Measurements from ENCODE around the gene ZBTB20.

Gene ZBTB20

DNA sequence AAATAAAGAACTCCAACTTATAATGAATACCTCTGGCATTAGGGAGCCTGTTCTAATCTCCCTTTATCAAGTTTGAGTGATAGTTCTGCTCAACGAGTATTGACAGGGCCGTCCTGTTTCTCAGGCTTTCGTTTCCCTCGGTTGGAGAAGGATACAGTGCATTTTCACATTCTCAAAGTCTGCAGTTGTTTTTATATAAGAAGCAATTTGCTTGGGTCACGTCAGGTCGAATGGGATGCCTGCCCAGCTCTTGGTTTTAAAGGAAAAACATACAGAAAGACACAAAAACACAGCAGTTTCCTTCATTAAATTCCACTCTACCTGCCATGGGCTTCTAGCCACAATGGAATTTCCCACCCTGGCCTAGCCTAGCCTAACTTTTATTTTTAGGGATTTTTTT, 487.0 kb downstream of the ZBTB20 start:
- DNase-seq: peak; percentile 39

DNA sequence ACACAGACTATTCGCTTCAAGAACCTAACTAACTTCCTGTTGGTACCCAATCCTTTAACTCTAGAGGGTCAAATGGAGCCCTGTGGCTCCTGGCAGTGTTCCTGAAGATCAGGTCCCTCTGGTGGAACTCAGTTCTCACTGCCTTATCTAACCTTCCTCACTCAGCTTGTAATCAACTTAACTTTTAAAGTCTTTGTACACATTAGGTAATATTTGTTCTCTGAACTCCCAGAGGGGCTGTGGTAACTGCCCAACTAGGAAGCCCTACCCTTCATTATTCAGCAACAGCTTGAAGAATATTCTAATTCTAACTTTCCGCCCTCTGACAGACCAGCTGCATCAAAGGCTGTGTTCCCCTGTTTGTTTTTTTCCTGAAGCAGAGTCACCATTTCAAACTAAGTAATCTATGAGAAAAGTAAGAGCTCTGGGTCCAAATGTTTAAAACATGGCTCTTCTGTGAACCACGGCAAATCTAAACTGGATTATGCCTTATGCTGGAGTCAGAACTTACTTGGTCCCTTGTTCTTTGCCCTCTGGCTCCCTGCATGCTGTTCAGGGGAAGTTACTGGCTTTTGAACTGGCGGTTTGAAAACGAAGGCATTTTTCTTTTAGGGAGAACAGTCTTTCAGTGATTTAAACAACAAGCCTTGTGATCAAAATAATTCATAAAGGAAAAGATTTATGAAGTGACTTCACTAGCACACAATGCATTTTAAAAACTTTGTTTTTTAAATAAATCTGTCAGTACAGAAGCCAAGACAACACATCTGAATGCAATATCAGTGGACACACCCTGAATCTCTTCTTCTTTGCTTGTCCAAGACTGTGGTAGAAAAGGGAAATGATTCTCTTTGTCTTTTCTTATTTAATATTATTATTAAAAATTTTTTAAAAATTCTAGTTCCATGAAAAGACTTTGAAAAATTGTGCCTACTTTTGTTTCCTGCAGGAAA, 487.7 kb downstream of the ZBTB20 start:
- DNase-seq: no peak

DNA sequence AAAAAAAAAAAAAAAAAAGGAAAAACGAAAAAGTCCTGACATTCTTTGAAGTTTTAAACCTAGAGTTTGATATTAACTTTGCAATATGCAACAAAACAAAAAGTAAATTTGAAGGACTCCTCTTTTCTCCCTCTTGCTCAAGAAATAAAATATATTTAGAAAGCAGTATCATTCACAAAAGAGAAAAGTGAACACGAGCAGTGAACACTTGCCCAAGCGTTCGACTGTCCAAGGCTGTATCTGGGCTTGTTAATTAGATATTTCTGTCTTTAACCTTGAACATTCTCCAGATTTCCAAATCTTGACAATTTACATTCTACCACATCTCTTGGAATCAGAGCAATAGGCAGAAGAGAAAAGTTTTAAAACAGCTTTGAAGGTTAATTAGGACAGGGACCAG, 495.5 kb downstream of the ZBTB20 start:
- DNase-seq: no peak

DNA sequence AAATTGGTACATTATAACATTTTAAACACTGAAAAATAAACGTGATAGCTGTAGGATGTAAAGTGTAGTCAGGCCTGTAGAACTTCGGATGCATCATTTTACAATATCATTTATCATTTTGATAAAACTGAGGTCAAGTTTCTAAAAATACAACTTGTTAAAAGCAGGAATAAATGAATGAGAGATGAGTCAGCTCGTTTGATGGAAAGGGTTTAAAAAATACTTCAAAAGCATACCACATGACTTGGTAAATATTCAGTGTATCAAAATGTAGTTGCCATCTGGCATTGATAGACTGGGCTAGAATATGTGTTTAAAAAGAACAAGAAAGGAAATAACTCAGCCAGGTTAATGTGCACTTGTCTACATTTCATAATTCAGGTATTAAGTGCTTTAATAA, 496.3 kb downstream of the ZBTB20 start:
- DNase-seq: peak; percentile 65

DNA sequence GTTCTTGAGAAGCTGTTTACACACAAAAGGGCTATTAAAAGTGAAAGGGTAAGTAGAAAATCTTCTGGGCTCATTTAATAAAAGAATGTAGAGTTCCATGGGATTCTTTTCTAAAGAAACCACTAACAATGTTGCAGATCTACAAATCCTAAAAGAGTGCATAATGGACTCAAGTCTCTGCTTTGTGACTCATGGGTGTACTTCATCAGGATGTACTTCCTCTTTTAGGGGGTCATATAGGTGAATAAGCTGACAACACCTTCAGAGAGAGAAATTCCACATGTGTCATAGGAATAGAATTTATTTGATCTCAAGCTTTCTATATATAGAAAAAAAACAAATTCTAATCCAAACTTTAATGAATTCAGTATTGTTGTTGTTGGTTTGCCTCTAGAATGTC, 497.8 kb downstream of the ZBTB20 start:
- DNase-seq: peak; percentile 66

DNA sequence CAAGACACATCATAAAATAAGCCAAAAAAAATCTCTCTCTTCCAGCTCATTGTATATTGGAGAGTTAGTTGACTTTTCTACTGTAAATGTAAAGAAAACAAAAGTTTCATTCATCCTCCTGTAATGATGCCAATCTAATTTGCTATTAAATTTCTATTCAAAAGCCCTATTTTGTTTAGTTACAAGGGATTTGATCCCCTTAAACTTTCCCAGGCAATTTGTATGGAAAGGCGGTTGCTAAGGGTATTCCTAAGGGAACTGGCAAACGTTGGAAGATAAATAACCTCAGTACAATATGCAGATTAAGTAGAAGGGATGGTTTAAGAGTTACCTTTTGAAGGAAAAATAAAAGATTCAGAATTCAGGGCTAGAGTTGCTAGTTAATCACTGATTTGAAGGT, 500.6 kb downstream of the ZBTB20 start:
- no peak for DNase-seq

DNA sequence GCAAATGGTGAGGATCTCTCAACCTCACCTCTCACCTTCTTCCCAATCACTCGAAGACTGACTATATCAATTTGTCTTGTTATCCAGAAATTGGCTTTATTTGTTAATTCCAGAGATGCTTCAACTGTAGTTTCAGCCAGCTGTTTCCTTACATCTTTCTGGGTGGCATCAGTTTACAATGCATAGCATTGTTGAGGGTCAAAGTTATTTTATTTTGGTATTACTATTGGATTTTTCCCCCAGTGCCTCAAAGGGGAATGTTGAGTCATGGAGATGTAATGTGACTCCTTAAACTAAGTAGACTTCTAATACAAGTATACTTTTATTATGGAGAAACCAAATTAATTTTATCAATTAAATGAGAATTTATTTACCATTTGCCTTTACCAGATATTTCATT, 501.7 kb downstream of the ZBTB20 start:
- peak; percentile 66 for DNase-seq

DNA sequence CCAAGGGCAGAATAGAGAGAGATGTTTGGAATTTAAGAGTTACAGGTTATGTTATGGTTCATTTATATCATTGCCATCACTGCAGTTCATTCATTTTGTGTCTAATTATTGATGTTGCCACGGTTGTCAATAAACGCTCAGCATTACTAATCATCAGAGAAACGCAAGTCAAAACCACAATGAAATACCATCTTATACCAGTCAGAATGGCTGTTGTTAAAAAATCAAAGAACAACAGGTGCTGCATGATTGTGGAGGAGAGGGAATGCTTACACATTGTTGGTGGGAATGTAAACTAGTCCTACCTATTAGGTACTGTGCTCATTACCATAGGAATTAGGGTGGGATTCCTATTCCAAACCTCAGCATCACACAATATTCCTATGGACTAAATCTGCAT, 502.7 kb downstream of the ZBTB20 start:
- no peak for DNase-seq

DNA sequence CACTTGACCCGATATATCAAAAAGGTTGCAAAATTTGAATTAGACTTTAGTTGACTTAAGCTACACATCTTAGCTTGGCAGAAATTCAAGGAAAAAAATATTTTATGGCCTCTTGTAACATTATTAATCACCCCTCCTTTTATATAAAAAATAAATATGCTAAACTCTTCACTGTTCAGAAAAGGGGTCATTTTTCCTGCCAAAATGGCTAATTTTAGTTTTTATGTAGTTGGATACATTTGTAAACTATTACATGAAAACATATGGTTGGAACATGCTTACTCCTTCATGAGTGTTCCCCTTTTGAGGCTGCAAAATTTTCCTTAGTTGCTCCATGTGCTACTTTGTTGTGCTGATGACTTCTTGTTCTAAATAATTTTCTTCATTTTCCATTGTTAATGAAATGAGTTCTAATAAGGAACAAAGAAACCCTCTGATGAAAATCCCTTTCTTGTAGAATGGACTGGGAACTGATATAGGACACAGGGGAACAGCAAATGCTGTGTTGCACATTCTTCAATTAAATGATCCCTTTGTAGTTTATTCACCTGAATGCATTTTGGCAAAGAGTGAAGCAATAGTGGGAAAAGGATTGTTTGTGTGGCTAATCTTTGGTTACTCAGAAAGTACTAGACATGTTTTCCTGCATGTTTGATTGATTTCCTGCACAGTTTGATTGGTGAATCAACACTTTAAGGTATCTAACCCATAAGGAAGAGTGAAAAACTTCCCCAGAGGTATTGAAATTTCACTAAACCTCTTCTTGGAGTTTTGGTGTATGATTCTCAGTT, 503.9 kb downstream of the ZBTB20 start:
- no peak for DNase-seq

DNA sequence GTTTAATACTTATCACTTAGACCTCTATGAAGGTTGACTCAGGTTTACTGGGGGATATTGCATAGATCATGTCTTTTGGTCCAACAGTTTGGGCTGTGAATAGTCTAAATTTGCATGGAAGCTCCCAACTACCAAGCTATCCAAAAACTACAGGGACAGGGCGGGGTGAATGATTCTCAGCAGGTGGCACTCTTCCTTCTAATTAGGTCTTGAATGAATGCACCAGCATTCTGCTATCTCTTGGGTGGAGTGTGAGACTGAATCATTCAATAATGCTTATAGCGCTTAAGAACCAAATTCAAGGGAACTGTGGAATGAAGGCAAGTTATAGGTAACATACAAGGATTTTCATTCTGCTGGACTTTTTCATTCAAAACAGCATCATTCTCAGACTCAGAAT, 507.0 kb downstream of the ZBTB20 start:
- no peak for DNase-seq

DNA sequence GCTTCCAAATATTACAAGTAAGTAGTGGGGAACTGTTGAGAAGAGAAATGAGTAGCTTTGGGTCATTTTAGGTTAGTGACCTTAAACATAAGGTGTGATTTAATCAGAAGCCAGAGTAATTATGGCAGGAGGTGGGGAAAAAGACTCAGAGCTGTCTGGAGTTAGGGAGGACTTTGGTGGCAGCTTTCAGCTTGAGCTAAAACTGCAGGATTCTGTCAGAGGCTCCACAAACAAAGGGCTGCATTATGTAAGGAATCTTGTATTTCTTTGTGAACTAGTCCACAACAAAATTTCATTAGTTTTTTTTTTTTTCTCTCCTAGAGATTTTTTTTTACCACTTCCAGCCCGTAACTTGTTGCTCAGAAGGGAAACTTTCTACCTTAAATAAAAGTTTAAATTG, 507.9 kb downstream of the ZBTB20 start:
- DNase-seq: no peak

DNA sequence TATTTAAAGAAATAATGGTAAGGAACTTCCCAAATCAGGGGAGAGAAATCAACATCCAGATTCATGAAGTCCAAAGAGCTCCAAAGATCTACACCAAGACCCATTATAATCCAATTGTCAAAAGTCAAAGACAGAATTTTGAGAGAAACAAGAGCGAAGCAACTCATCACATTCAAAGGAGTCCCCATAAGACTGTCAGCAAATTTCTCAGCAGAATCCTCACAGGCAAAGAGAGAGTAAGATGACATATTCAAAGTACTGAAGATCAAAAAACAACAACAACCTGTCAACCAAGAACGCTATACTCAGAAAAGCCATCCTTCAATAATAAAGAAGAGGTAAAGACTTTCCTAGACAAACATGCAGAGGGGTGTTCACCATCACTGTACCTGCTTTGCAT, 511.2 kb downstream of the ZBTB20 start:
- DNase-seq: no peak

DNA sequence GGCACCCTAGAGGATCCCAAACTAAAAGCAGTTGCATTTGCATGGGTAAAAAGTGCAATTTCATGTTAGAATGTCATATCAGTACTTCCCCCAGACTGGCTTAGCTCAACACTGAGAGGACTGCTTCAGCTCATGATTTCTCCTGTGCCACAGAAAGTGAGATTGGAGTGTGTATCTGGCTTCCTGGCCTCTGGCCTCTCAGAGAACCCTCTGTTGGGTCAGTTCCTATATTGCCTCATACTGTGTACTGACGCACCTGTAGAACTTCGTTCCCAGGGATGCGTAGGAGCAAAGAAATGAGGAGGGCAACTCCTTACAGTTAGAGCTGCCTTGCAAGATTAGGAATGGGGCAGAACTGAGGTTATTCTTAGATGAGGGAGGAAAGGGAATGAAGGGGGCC, 512.5 kb downstream of the ZBTB20 start:
- no peak for DNase-seq

DNA sequence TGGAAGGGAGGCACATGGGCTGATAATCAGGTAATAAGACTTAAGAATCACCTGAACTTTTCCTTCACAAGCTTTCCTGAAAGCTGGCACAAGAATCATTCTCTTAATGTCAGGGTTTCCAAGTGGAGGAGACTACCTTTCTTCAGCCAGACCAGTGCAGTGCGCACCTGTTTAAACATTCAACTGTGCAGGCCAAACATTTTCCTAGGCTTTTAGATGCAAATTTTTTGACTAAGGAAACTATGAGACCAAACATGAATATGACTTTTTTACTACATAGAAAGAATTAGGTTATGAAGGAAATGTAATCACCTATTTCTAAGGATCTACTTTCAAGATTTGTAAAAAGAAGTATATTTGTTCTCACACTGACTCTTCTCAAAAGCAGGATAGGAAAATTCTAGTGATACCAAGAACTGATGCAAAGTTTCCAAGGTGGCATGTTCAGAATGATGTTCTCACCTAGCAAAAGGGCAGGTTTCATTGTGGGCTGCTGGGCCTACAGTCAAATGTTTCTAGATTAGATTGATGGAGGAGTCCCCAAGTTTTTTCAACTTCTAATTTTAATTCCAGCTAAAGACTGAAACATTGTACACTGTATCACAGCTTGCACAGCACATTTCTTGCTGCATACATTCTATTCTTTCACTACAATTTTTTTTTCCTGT, 514.2 kb downstream of the ZBTB20 start:
- DNase-seq: no peak

DNA sequence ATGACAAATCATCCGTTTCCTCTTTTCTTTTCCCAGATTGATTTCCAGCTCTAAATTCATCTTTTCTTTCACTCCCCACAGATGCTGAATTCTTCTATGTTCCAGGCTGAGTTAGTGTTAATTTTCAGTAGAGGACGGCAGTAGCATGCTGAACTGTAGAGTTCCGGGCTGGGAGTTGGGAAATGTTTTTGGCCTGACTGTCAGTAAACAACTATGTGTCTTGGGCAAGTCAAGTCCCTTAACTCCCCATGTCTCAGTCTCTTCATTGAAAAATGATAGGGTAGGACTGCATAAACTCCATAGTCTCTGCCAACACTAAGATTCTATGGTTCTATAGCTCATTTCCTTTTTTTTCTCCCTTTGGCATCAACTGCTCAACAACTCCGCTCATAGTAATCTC, 519.3 kb downstream of the ZBTB20 start:
- DNase-seq: peak; percentile 10

DNA sequence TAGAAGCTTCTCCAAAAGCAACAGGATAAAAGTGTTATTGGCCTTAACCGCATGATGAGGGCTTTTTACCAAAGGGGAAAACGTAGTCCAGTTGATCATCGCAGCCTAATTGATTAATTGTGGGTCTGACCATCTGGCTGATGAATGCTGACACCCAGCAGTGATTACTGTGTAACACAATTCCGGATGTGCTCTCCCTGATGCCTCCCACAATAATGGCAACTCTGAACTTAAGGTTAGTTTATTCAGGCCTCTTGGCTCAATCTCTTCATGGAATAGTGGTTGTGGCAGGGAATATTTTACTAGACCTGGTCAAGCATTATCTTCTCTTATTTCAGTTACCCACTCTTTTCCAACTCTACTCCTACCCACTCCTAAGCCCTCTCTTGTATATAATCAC, 520.3 kb downstream of the ZBTB20 start:
- DNase-seq: no peak

DNA sequence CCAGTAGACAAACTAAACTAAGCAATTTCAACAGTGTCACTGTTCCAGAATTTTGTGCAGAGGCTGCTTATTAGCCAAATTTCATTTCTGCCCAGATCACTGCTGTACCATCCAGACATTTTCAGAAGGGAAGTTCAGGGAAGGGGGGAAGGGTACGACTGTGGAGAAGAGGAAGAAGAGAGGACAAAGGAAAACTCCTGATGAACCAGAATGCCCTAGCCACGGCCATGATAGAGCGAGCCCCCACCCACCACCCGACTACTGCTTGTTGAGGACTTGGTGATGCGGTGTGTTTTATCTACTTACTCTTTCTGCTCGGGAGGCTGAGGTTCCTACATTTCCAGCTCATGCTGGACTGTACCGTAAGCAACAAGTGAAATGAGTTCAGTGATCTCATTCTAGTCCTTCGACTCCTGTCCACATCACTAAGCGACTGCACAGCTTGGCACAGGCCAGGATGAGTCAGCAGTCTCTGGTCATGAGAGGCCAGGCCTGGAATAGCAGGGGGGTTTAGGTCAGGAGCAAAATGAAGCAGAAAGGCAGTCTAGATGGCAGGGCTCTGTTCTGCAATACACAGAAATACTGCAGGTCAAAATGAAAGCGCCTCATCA, 522.4 kb downstream of the ZBTB20 start:
- peak; percentile 96 for DNase-seq

DNA sequence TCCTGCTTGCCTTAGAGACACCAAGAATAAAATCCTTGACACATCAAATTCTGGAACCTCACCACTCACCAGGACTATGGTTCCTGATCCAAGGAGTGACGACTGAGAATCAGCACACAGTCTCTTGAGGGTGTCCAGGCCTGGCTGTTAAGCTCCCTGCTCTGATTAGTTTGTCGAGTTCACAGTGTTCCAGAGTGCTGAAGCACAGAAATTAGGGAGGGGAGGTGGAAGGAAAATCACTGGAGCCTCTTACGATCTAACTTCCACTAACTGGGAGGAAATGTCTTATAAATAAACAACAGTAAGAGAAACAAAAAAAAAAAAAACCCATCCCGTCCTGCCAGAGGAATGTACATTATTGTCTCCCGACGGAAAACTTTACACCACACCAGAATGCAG, 523.0 kb downstream of the ZBTB20 start:
- peak; percentile 60 for DNase-seq

DNA sequence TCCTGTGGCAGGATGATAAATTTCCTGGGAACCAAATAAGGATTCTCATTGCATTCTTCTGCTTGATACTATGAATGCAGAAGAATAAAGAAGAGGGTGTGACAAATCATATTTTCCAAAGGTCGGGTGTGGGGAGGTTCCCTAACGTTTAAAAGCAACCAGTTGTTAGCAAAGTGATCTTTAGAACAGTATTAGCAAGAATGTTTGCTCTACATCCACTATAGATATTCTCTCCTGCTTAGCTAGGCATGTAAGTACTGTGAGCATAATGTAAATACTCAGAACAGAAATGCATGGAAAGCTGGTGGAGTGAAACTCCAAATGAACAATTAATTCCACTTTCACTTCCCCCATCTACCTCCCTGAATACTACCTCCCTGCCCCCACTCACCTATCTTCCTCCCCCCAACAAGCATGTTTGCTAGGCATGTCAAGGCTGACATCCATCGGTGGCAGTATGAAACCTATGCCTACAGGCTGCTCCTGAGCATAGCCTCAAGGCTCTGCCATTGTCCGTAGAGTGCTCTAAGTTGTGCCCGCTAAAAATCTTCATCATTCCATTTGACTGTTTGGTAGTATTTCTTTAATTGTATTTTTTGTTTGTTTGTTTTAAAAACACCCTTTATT, 523.6 kb downstream of the ZBTB20 start:
- DNase-seq: peak; percentile 45

DNA sequence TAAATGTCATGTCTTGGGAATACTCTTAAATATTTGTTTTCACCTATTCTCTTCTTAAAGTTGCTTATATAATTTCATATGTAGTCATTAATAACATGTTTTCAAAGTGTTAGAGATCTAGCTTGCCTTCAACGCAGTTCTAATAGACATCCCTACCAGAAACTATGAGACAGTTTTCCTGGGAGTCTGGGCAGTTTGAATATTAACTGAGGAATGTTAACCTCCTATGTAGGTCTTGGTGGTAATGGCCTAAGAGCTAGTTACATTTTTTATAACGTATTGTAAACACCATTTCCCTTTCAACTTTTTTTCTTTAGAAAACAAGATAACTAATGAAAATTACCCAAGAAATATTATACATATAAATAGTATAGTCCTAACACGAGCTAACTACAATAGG, 525.1 kb downstream of the ZBTB20 start:
- DNase-seq: peak; percentile 43

DNA sequence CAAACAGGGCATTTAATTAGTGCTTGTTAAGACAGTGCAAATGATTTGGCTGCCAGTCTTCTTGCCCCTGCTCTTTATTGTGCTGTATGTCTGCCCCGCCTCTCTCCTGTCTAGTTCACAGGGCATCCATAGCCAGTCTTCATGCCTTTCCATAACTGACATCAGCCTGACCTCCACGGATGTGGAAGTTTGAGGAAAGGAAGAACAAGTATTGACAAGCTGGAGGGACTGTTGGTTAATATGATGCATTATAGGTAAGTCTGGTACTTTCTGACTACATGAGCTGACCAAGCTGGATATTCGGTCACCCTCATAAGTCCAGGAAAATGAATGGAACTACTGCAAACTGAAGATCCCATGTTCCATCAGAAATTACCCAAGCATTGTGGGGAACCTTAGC, 527.3 kb downstream of the ZBTB20 start:
- DNase-seq: no peak

DNA sequence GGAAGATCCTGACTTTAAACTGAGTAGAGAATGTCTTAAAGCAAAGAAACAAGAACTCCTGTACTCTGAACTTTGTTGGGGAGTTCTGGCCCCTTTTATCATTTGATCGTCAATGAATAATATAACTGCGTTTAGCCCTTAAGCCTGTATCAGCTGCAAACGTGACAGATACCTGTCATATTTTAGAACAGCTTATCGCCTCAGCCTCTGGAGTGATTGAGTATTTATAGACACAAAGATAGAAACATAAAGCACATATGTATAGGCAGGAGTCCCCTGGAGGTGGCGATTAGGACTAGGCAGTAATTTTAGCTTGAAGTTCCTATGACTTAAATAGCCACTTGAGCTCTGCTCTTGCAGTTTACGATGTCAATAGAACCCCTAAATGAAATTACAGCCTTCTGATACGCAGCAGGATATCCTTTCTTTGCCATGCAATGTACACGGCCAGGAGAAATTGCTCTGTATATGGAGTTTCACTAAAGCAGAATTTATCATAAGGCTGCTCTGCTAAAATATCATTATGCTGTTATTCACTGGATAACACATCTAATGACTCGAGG, 531.5 kb downstream of the ZBTB20 start:
- no peak for DNase-seq

All from EL (cell line).